ENCODE measurements around the gene SLC12A9.

- TF ChIP-seq POLR2A (IDR thresholded peaks at IDR 0.05) (no peak), CTCF (IDR thresholded peaks at IDR 0.05) (no peak), EP300 (IDR thresholded peaks at IDR 0.05) (no peak)
These were observed 29.0 kb upstream of the SLC12A9 start for GRCh38 chr7:100823534-100823933.

Data from upper lobe of left lung (tissue), 4 donors.